K562 (cell line): Measurements from ENCODE around the gene PLXNB3. TPM values are rescaled to one million over a fixed set of nuclear protein-coding genes. Genes with fewer than 3 reads are reported as not detected.

Source experiments
- CEBPB ChIP-seq: fragments of 450-650 bp; IDR thresholded peaks from 2 replicates; pipeline ENCODE4 v1.6.1; 2016; ENCODE audit warnings: missing genetic modification characterization, missing compliant biosample characterization
- CHD7 ChIP-seq: fragments of 200-600 bp; sonication (generic); IDR thresholded peaks from one replicate; pipeline ENCODE4 v1.6.1; 2012; ENCODE audit warnings: mild to moderate bottlenecking, low read depth, low read length, inconsistent platforms
- E2F6 ChIP-seq, 2 experiments: IDR thresholded peaks; 2 replicates each; pipeline ENCODE4 v1.6.1; 2011; ENCODE audit warnings: borderline replicate concordance in 1 of 2, control low read depth in 1 of 2, low read depth in 1 of 2, low read length in 1 of 2, mild to moderate bottlenecking in 1 of 2, mixed read lengths in 1 of 2, moderate library complexity in 1 of 2; ENCODE audit not compliant: insufficient read depth in 1 of 2, insufficient read length in 1 of 2, poor library complexity in 1 of 2, severe bottlenecking in 1 of 2; ENCODE audit errors: extremely low read depth in 1 of 2
- NR4A1 ChIP-seq, 2 experiments: fragments of 250-450 bp in 1 of 2; fragments of 450-650 bp in 1 of 2; sonication (Bioruptor Pico) in 1 of 2; IDR thresholded peaks; 2 replicates each; pipeline versions ENCODE4 v1.4.0 to v1.6.1; 2016 to 2020; ENCODE audit warnings: mild to moderate bottlenecking in 2 of 2, missing compliant biosample characterization in 1 of 2, missing genetic modification characterization in 1 of 2, moderate library complexity in 1 of 2
- RBBP5 ChIP-seq: fragments of 200-600 bp; sonication (generic); IDR thresholded peaks from 2 replicates; pipeline ENCODE4 v1.6.1; 2012; ENCODE audit warnings: borderline replicate concordance, mild to moderate bottlenecking, low read length, control low read depth, inconsistent platforms; ENCODE audit not compliant: insufficient read depth, poor library complexity, severe bottlenecking
- SFPQ ChIP-seq: fragments of 200-400 bp; formaldehyde crosslinking; IDR thresholded peaks from 2 replicates; pipeline ENCODE4 v1.6.1; 2017; ENCODE audit warnings: mild to moderate bottlenecking, low read depth, low read length, moderate library complexity
- XRCC3 ChIP-seq: fragments of 450-650 bp; IDR thresholded peaks from 2 replicates; pipeline ENCODE4 v1.6.1; 2017; ENCODE audit warnings: mild to moderate bottlenecking, moderate library complexity
- ZFX ChIP-seq: sonication (generic); formaldehyde crosslinking; IDR thresholded peaks from 2 replicates; pipeline ENCODE4 v1.8.0; 2022; ENCODE audit warnings: mild to moderate bottlenecking, missing genetic modification reagents, moderate library complexity
- ZNF282 ChIP-seq: sonication (generic); formaldehyde crosslinking; IDR thresholded peaks from 2 replicates; pipeline ENCODE4 v1.8.1; 2023; ENCODE audit warnings: missing genetic modification reagents
- ZNF57 ChIP-seq: fragments of 450-650 bp; formaldehyde crosslinking; IDR thresholded peaks from 2 replicates; pipeline ENCODE4 v1.4.0; 2020; ENCODE audit warnings: mild to moderate bottlenecking, moderate library complexity
- polyA plus RNA-seq, 8 experiments: library from polyadenylated mRNA; depleted of rRNA in 4 of 8; stranded (reverse) in 5 of 8; unstranded in 3 of 8; fragments of >200 nt; fragmentation: Nextera tagmentation in 2 of 8; fragmentation: Illumina TruSeq in 1 of 8; extraction: Ambion mirVana in 2 of 8; extraction: Trizol in 1 of 8; gene quantifications; 2 replicates each; pipeline versions ENCODE4 v1.2.1 to v1.2.3, GENCODE V29; 2011 to 2014; ENCODE audit warnings: inconsistent platforms in 1 of 8, missing spikeins in 1 of 8
- total RNA-seq, 7 experiments: library from RNA; depleted of rRNA in 6 of 7; stranded (reverse); fragments of >200 nt in 6 of 7; fragmentation: Illumina TruSeq in 2 of 7; extraction: Trizol in 2 of 7; gene quantifications; 2 replicates each; pipeline versions ENCODE4 v1.2.1 to v1.2.3, GENCODE V29; 2011 to 2021; ENCODE audit warnings: low replicate concordance in 1 of 7

Gene PLXNB3
- total and polyA plus RNA-seq, 9 of the 15 experiments (the other 6 are each of a cell fraction or from before 2014, with no cell fraction given), result 0.22 to 2.0 (median 1.4) TPM; not detected in 2

- TF ChIP-seq CHD7 (no peak), RBBP5 (peak; percentile 21), XRCC3 (no peak), E2F6 (IDR thresholded peaks at IDR 0.05; ENCODE audit: borderline replicate concordance in 1 of 2, extremely low read depth in 1 of 2, insufficient read depth in 1 of 2, insufficient read length in 1 of 2, low read depth in 1 of 2, low read length in 1 of 2, poor library complexity in 1 of 2, severe bottlenecking in 1 of 2) (peak in 1 of 2 experiments; percentile 37), ZNF57 (CRISPR knock-in tag) (no peak), NR4A1 (CRISPR knock-in tag; IDR thresholded peaks at IDR 0.05) (no peak), NR4A1 (tag; IDR thresholded peaks at IDR 0.05) (0 out of 2 replicates have a peak, but pooled peaks have one; percentile 45), CEBPB (tag) (no peak), ZNF282 (CRISPR knock-in tag) (no peak), SFPQ (no peak), ZFX (peak; percentile 92)
These were observed 37.5 kb upstream of the PLXNB3 start (continued) for GRCh38 chrX:153726286-153727122.
